GM21786 (cell line): ENCODE results near the gene NPAS1.

Experiments used
- ATAC-seq: cut with Tn5 transposase; IDR thresholded peaks from one replicate; pipeline ENCODE4 v1.9.1; 2021; ENCODE audit not compliant: unreplicated experiment

The NPAS1 gene

GRCh38 chr19:47019431-47020041 is at the start of gene NPAS1:
TSS of gene NPAS1 (plus strand) at chr19:47019837. CDS start at chr19:47021048, 1,211 bp downstream.
- ATAC-seq: no peak

- ATAC-seq: no peak
Observed at GRCh38 chr19:46970815-46971214, 48.8 kb upstream of the NPAS1 start.

- no peak for ATAC-seq
Observed at GRCh38 chr19:46972311-46972710, 47.3 kb upstream of the NPAS1 start.

GRCh38 chr19:46974181-46974580 is 45.5 kb upstream of the NPAS1 start:
- ATAC-seq: no peak

GRCh38 chr19:46975011-46975924 is 44.4 kb upstream of the NPAS1 start:
- no peak for ATAC-seq

- ATAC-seq: no peak
Observed at GRCh38 chr19:46975925-46976782, 43.5 kb upstream of the NPAS1 start.

- no peak for ATAC-seq
Observed at GRCh38 chr19:46976845-46977320, 42.8 kb upstream of the NPAS1 start.

- no peak for ATAC-seq
Observed at GRCh38 chr19:46977548-46977947, 42.1 kb upstream of the NPAS1 start.

- ATAC-seq: no peak
Observed at GRCh38 chr19:46978171-46978869, 41.3 kb upstream of the NPAS1 start.

GRCh38 chr19:46979126-46980105 is 40.2 kb upstream of the NPAS1 start:
- ATAC-seq: no peak

GRCh38 chr19:46980761-46981160 is 38.9 kb upstream of the NPAS1 start:
- ATAC-seq: no peak

- ATAC-seq: no peak
Observed at GRCh38 chr19:46981286-46981945, 38.2 kb upstream of the NPAS1 start.

GRCh38 chr19:46983097-46983496 is 36.5 kb upstream of the NPAS1 start:
- ATAC-seq: no peak

- no peak for ATAC-seq
Observed at GRCh38 chr19:46984077-46985010, 35.3 kb upstream of the NPAS1 start.

- no peak for ATAC-seq
Observed at GRCh38 chr19:46985542-46986415, 33.9 kb upstream of the NPAS1 start.

- no peak for ATAC-seq
Observed at GRCh38 chr19:46988614-46989230, 30.9 kb upstream of the NPAS1 start.
